HG03045 (cell line): ENCODE results near the gene LAMB2.
A peak's percentile ranks its signal among the peaks of the same experiment; 100 is the strongest.

Source experiments
- ATAC-seq: cut with Tn5 transposase; IDR thresholded peaks from one replicate; pipeline ENCODE4 v1.9.1; 2021; ENCODE audit warnings: mild to moderate bottlenecking, moderate library complexity; ENCODE audit not compliant: unreplicated experiment

LAMB2 gene

DNA sequence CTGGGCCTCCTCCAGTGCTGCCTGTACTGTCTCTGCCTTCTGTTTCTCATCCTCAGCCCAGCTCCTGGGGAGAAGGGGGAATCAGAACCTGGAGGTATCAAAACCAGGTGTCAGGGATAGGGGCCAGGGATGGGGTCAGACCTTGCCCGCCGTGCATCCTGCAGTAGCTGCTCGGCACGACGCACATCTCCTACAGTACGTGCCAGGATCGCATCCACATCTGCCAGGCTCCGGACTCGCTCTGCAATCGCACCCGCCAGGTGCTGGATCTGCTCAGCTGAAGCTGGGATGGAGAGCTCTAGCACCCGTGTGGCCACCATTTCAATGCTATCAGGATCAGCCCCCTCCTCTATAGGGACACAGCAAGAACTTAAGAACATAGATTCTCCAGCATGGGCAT, 10.8 kb downstream of the LAMB2 start:
- no peak for ATAC-seq

DNA sequence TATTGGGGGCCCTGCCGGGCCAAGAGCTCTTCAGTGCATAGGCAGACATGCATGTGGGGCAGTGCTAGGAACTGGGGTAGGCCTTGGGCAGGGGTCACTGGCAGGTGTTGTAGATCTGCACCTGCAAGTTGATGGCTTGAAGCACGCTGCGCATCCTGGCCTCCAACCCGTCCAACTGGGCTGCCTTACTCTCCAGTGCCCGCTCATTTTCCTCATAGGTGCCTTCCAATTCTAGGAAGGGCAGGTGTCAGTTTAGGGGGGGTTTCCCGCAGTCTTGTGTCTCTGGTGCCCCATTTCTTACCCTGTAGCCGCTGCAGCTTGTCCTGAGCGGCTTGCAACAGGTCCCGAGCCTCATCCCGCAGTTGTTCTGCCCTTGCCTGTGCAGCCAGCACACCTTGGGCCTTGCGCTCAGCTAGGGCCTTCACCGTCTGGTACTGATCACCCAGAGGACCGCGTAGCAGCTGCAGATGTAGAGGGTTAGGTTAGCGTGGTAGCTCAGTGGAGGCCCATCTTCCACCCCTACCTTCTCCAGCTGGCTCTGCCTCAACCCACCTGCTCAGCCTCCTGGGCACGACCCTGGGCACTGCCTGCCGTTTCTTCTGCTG, 11.6 kb downstream of the LAMB2 start:
- no peak for ATAC-seq

DNA sequence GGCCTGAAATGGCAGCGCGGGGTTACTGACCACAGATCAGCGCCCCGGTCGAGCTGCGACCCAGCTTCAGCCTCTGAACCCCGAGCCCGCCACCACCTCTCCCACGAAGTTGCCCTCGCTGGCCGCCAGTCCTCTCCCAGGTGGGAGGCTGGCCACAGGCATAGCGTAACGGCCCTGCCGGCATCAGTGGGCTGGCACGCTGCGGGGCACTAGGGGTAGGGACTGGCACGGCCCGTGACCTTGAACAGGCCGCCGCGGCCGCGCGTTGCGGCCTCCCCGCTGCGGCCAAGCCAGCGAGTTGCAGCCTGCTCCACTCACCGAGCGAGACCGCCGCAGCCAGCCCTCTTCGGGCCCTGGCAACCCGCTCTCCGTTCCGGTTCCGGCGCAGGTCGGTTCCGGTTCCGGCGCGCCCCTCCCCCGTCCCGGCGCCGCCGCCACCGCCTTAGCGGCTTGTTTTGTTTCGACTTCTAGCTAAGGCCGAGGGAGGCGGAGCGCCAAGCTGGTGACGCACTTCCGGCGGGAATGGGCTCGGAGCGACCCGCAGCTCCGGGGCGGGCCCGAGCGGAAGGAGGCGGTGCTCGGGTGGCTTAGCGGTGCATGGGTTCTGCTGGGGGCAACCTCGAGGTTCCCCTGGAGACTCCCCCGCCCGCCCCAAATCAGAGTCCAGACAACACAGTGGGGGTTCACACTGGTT, 12.3 kb downstream of the LAMB2 start, which contains the start of gene USP19:
TSS of gene USP19 (minus strand) at position 386 of the 694 bp plus-strand sequence. CDS start 1,678 bp downstream, outside the sequence.
- ATAC-seq: peak; percentile 88

DNA sequence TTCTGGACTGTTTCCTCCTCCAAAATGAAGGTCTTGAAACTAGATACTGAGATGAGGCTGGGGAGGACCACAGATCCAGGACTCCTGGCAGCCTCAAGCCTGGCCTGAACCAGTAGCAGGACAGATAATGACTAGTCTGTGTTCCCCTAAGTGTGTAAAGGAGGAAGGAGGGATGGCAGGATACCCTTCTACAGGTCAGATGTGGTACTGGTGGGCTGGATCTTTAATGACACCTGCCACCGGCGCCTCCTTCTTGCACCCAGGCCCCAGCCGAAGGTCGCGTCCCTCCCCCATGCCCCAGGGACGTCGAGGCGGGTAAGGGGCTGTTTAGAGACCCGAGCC, 12.8 kb downstream of the LAMB2 start:
- ATAC-seq: no peak

DNA sequence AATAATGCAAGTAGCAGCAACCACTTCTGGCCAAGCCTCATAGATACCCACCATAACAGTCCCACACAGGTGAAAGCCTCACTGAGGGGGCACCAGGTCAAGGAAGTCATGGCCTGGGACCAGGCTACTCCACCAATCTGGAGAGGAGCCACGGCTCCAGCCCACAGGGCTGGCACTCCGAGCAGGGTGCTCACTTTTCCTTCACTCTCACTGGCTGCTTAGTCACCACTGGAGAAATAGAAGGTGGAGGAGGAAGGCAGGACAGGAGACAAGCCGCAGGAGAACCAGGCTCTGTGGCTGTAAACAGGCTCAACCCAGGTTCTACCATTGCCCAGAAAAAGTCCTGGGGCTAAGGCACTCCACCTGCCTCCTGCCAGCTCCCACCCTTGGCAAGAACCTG, 13.4 kb downstream of the LAMB2 start:
- no peak for ATAC-seq

DNA sequence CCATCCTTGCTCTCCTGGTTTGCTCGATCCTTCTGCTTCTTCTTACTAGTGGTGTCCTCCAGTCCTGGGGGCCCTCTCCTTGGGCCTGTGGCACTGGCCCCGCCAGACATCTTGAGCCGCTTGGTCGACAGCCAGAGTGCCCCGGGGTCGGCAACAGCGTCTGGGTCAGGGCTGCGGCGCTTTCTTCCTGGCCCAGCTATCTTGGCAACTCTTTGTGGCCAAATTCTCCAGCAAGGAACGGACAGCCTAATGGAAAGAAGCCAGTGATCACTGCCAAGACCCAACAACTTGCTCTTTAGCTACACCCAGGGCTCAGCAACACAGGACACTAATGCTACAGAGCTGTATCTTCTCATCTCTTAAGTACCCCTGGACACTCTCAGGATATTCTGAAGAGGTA, 13.8 kb downstream of the LAMB2 start:
- no peak for ATAC-seq

DNA sequence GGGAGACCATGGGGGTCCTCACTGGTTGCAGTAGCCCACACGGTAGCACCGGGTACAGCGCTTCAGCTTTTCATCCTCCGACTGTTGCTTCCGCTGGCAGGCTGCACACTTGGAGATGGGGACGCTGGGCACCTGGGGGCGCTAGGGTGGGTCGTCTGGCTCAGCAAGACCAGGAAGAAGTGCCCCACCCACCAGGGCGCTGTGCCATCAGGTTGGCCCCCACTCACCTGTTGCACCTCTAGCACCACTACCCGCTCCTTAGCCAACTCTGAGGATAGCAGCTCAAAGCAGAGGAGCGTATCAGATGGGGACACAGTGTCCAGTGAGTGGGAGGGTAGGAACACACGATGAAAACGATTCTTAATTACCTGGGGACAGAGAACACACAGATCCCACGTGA, 20.6 kb downstream of the LAMB2 start:
- ATAC-seq: no peak

DNA sequence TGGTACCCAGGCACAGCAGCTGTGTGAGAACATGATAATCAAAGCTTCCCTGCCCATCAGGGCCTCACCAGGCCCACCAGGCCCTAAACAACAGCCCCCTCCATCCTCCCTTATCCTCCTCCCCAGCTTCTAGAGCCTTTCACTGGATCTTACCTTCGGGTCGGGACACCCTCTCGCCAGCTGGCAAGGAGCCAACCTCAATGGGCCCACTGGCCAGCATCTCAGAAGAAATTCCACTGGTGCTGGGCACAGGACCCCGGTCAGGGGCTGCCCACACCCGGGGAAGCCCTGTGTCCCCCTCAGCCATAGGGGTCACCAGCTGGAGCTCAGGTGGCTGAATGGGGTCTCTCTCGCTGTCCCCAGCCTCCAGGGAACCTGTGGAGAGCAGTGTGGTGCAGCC, 21.5 kb downstream of the LAMB2 start:
- no peak for ATAC-seq

DNA sequence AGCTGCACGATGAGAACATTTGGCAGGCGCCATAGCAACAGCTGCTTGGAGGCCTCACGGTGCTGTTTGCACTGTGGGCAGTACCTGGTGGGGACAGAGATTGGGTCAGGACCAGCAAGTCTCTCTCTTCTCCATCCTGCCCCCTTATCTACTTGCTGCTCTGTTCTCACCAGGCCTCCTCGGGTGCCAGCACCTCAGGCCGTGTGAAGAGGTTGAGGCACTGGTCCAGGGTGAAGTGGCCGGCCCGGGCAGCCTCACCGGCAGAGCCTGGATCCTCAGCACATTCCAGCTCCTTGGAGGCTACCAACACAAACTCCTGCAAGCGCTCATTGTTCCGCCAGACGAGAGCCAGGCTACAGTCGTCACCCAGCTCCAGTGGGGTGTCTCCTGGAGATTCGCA, 22.1 kb downstream of the LAMB2 start:
- ATAC-seq: no peak

DNA sequence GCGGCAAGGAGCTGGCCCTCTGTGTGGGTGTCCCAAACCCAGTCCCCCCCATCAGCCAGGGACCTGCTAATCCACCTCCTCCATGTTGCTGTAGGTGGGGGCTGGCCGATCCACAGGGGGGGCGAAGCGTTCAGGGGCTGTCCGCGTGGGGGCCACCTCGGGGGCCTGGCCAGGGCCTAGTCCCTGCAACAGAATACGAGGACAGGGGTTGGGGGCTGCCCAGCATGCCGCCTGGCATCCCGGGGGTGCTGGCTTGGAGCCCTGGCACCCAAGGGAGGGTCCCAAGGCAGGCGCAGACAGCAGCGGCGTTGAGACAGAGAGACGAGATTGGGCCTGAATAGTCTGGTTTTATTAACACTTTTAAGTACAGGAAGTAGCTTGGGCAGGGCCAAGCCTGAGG, 24.5 kb downstream of the LAMB2 start:
- ATAC-seq: no peak

DNA sequence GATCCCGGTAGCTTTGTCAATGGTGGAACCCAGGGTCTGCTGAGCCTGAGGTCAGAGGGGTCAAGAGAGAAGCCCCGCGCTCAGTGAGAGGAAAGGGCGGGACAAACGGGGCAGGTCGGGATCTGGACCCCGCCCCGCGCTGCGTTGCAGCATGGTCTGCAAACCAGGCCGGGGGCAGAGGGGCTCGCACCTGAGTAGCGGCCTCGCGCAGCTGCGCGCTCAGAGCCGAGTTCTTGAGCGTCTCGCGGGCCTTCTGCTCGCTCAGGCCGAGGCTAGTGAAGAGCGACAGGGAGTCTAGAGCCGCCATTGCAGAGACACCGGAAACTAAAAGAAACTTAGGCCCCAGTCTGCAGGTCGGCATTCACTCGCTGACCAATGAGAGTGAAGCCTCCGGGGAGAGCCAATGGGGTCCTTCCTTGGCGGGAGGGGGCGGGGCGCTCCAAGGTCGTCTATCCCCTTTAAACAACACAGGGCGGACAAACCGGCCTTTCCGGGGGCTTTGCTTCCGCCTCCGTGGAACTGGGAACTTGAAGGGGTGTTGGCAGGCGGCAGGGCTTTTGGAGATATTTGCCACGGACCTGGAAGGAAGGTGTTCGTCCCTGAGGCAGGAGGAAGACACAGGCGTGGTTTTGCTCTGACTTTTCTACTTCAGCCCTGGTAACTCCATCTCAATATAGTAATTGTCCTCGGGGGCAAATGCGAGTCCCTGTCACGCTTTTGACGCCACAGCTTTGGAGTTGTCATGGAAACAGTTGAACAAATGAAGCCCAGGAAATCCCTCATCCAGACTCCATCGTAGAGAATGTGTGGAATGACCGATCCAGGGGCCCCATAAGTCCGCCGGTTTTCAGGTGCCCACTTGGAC, 28.2 kb downstream of the LAMB2 start, which contains the start of gene QARS1:
TSS of gene QARS1 (minus strand) at position 331 of the 865 bp plus-strand sequence. CDS start at position 307, 24 bp downstream.
- ATAC-seq: peak; percentile 87

DNA sequence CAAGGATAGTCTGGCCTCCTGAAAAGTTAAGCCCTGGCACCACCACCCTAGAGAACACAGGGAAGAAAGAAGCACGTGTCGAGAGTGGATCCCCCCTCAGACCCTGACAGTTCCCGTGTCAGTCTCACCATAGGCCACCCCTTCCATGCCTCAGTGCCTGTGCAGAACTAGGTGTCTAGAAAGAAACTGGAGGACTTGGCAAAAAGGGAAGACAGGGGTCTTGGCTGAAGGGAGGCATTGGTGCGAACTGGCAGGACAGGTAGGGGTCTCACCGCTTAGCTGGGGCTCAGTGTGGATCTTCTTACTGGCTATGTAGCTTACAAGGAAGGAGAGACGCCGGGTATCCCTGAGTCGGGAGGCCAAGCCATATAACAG, 28.8 kb downstream of the LAMB2 start:
- no peak for ATAC-seq

DNA sequence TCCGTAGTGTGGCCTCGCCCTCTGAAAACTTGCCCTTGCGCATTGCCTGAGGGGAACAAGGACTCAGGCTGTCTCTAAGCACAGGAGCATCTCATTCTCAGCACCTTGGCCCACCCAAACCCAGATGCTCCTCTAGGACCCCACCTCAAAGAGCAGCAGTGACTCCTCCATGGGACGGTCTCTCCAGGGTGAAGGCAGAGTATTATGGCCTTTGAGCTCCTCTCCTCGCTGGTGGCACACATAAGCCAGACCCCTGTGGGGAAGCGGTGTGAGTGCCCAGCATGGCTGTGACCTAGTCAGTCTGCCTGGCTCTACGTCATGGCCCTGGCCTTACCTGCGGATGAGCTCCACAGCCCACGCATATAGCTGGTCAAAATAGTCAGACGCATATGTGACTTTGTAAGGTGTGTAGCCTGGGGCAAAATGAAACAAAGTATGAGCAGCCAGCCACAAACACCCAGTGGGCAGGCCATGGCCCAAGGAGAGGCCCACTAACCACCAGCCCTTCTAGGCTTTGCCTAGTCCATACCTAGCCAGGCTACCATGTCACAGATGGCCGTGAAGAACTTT, 32.7 kb downstream of the LAMB2 start:
- ATAC-seq: no peak

DNA sequence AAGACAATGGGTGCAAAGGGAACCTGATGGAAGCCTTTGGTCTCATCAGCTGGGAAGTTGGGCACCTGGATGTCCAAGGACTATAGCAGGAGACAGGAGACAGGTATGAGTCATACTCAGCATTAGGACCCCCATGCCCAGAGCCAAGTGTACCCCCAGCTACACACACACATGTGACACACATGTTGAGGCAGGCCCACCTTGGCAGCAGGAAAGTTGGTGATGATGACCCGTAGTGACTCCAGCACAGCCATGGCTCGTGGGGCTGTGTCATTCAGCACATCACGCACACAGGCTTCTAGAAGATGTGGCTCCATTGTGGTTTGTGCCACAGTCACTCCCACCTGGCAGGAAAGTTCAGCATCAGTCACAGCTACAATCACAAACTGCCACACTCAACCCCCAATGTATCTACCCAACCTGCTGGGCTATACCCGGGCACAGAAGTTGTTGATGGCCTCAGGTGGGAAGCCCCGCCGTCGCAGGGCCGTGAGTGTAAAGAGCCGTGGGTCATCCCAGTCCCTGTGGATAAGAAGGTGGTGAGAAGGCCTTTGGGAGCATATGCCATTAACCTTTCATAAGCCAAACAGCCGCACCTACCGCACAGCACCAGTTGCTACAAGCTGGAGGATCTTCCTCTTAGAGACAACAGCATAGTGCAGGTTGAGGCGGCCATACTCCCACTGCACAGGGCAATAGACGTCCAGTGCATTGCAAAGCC, 33.8 kb downstream of the LAMB2 start:
- no peak for ATAC-seq

DNA sequence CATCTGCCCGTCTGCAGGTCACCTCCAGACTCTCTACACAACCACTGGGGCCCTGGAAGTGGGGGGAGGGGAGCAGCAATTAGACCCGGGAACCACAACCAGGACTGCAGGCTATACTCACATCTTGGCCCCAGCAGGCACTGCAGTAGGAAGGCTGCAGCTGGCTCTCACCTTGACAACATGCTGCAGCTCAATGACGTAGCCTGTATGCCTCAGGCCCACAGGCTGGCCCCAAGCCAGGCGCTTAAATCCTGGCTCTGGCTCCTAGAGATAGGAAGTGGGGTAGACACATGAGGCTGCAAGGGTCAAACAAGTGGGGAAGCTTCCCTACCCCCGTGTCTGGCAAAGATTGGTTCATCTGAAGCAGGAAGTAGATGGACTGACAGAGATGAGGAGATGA, 34.4 kb downstream of the LAMB2 start:
- no peak for ATAC-seq

DNA sequence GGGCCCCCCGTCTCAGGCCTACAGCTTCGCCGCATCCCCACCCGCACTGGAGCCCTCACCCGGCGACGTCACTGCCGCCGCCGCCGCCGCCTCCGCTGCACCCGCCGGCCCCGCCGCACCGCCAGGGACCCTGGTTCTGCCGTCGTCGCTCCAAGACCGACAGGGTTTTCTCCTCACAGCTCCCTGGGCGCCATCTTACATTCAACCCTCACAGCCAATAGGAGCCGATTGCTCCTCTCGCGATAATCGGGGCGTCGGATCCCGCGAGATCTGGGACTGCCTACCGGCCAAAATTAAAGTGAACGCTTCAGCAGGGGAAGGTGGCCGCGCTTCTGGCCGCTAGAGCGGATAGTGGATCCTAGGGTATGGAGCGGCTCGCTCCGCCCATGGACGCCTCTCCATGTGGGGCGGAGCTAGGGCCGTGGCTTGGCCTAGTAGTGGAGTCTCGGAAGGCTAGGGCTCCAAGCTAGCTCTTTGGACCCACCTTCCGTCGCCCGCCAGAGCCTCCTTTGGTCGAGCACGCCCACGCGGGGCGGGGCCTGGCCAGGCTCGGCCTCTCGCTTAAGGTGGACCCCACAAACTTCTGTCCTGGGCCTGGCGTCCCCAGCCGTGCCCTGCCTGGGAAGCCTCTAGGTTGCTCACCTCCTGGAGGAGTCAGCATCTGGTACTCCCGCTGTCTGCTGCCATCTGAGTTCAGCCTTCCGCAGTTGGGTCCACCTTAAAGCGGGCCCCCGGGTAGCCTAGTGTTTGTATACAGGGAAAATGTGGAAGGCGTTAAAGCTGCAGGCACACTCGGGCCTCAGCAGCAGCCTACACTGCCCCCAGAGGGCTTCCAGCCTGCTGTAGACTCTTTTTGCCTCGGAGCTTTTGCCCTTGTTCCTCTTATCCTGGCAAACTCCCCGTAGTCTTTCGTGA, 38.7 kb downstream of the LAMB2 start, which contains the start of gene QRICH1:
TSS of gene QRICH1 (minus strand) at position 219 of the 915 bp plus-strand sequence. CDS start 17,054 bp downstream, outside the sequence.
- peak; percentile 75 for ATAC-seq

DNA sequence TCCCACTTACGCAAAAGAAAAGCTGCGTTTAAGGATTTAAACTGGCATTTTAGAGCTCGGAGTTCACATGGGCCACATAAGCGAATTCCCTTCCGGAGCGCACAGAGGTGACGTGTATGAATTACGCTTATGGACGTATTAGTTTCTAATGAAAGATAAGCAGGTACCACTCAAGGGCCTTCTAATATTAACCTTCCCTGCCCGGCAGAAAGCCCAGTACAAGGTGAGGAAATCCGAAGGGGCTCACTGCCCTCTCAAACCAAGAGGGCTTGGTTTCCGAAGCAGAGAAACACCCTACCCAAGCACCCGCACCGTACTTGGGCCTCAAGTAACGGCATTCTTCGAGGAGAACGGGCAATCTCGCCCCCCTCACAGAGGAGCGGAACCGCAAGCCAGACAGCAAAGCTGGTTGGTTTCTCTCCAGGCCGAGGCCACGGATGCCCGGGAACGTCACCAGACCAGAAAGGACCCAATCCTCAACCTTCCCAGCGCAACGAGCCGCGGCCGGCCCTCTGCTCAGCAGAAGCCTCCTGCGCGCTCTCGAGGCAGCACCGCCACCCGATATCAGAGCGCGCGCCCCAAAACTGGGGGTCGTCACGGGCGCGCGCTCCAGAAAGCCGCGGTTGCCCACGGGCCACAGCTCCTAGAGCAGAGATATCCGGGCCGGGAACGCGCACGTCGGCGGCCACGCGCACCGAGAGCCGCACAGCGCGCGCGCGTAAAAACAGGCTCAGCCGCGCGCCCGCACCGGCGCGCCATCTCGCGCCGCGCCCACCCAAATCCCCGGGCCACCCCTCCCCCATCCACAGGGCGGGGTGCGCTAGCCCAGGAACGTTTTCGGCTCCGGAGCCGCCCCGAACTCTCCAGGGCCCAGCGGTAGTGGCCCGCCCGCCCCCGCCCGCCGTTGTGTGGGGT, 39.7 kb downstream of the LAMB2 start:
- peak; percentile 40 for ATAC-seq

DNA sequence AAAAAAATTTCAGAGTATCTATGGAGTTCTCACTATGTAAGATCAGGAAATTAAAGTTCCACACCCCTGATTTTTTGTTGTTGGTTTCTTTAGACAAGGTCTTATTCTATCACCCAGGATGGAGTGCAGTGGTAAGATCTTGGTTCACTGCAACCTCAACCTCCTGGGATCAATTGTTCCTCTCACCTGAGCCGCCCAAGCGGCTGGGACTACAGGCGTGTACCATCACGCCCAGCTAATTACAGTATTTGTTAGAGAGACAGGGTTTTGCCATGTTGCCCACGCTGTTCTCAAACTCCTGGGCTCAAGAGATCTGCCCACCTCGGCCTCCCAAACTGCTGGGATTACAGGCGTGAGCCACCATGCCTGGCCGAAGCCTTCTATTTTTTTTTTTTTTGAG, 51.4 kb downstream of the LAMB2 start:
- ATAC-seq: no peak

DNA sequence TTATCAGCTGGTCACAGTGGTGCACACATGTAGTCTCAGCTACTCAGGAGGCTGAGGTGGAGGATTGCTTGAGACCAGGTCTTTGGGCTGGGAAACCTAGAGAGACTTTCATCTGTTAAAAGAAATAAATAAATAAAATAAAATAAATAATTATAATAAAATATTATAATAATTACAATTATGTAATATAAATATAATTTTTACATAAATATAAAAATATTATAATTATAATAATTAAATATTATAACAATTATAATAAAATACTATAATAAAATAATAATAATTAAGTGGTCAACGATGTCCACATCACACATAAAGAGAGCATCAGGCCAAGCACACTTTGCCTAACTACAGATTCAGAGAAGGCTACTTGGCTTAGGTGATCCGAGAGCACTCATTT, 53.6 kb downstream of the LAMB2 start:
- no peak for ATAC-seq
